Thyroid gland (tissue), 4 donors: ENCODE results near the gene GFOD1. TPM values are rescaled to one million over a fixed set of nuclear protein-coding genes. Genes with fewer than 3 reads are reported as not detected.

Experiments used
- DNase-seq, 2 donors: peaks; one replicate each; pipeline ENCODE4 v3.0.0-alpha.2; 2019
- H3K27ac ChIP-seq, 3 donors: fragments of 200-600 bp; sonication (generic); 1 replicate in 2 of 3; 2 replicates in 1 of 3; pipeline ENCODE4 v1.5.1; 2016 to 2019; ENCODE audit warnings: mild to moderate bottlenecking in 1 of 3, moderate library complexity in 1 of 3
- H3K27me3 ChIP-seq: fragments of 200-600 bp; sonication (generic); one replicate; pipeline ENCODE4 v1.5.1; 2019
- H3K36me3 ChIP-seq, 2 donors: fragments of 200-600 bp; sonication (generic); one replicate each; pipeline ENCODE4 v1.5.1; 2016 to 2019
- H3K4me1 ChIP-seq, 2 donors: fragments of 200-600 bp; sonication (generic); one replicate each; pipeline ENCODE4 v1.5.1; 2017 to 2019
- H3K4me3 ChIP-seq, 3 donors: fragments of 200-600 bp; sonication (generic); replicated peaks in 1 of 3; 1 replicate in 2 of 3; 2 replicates in 1 of 3; pipeline ENCODE4 v1.5.1; 2016; ENCODE audit warnings: mild to moderate bottlenecking in 1 of 3
- H3K9me3 ChIP-seq: fragments of 200-600 bp; sonication (generic); one replicate; pipeline ENCODE4 v1.5.1; 2017
- POLR2A ChIP-seq, 2 donors: fragments of 450-650 bp; IDR thresholded peaks; one replicate each; pipeline ENCODE4 v1.6.1; 2017; ENCODE audit warnings: antibody characterized with exemption in 2 of 2, mild to moderate bottlenecking in 2 of 2, moderate library complexity in 1 of 2
- WGBS, 2 donors: methylation state at CpG; one replicate each; pipeline ENCODE4 v1.1.5; 2017; 5-methylcytosine and 5-hydroxymethylcytosine counted together
- intact Hi-C: fragments of 100-400 bp; cut with DNase I; formaldehyde crosslinking; loops from one replicate; pipeline ENCODE4 v1.15.1; 2023
- total RNA-seq, 4 donors: library from RNA; depleted of rRNA; stranded (reverse); fragments of >200 nt; gene quantifications; one replicate each; pipeline ENCODE4 v1.2.3, GENCODE V29; 2016
- TF ChIP-seq, protein P1 (sequence below), 6 experiments: fragments of 200-600 bp in 3 of 6; fragments of 450-650 bp in 3 of 6; sonication (generic) in 3 of 6; IDR thresholded peaks; one replicate each; pipeline ENCODE4 v1.5.1; 2016 to 2019; ENCODE audit warnings: antibody characterized with exemption in 6 of 6, mild to moderate bottlenecking in 2 of 6, inconsistent platforms in 1 of 6, moderate library complexity in 1 of 6

The GFOD1 gene
- total RNA-seq, 4 donors from 2014 or later: 4.2 to 18.4 (median 8.5) TPM

- DNase-seq: peak in 1 of 2 donors; percentile 27
- Histone ChIP-seq H3K4me1 (peaks cover 16 to 35% of the 10 kb centered on the region in 2 donors), H3K9me3 (no peaks in the 10 kb centered on the region), H3K4me3 (no peak overlapping the region), H3K36me3 (no peaks in the 10 kb centered on the region), H3K27me3 (no peaks in the 10 kb centered on the region), H3K27ac (peak overlapping the region in 2 of 3 donors; percentile 31 to 48)
- TF ChIP-seq, protein P1, sequence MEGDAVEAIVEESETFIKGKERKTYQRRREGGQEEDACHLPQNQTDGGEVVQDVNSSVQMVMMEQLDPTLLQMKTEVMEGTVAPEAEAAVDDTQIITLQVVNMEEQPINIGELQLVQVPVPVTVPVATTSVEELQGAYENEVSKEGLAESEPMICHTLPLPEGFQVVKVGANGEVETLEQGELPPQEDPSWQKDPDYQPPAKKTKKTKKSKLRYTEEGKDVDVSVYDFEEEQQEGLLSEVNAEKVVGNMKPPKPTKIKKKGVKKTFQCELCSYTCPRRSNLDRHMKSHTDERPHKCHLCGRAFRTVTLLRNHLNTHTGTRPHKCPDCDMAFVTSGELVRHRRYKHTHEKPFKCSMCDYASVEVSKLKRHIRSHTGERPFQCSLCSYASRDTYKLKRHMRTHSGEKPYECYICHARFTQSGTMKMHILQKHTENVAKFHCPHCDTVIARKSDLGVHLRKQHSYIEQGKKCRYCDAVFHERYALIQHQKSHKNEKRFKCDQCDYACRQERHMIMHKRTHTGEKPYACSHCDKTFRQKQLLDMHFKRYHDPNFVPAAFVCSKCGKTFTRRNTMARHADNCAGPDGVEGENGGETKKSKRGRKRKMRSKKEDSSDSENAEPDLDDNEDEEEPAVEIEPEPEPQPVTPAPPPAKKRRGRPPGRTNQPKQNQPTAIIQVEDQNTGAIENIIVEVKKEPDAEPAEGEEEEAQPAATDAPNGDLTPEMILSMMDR (IDR thresholded peaks at IDR 0.05): no peak
- no peak for TF ChIP-seq POLR2A (IDR thresholded peaks at IDR 0.05)
- 72 to 74% methylated on average over 3 of the region's 3 CpGs for WGBS, 2 donors
- intact Hi-C loops: no loop called here
Observed at GRCh38 chr6:13413466-13413862, 73.9 kb downstream of the GFOD1 start.

DNA sequence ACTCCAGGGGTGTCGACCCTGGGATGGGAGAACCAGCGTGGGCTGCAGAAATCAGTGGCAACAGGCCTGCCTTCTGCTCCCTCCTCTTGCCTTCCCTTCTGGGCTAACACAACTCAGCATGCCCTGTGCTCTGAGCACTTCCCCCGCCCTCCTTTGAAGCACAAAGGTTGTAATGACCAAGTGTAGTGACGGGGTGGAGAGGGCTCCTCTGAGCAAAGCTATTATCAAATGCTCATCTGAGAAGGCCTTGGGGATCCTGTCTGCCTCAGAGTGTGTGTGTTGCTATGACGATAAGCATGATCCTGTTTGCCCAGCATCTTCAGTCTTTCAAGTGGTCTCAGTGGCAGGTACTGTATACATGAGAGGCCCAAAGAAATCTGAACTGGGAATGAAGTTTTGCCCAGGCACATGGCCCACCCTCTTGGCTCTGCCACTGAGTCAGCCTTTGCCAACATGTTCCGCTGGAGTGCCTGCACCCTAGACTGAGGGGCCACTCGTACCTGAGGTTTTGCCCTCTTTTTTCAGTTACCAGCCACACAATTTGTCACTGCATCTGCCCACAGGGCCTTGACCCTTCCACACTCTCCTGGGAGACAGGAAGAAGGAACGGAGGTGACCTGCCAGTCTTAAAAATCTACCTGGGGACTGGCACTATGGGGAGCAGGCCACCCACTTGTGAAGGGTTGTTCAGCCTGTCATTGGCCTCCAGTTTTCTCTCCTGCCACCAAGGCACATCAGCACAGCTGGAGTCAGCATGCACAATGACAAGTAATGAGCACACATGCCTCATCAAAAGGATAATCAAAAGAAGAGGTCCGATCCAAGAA lies 74.5 kb downstream of the GFOD1 start:
- Histone ChIP-seq H3K27me3 (no peaks in the 10 kb centered on the region), H3K4me1 (peaks cover 15 to 35% of the 10 kb centered on the region in 2 donors), H3K36me3 (no peaks in the 10 kb centered on the region), H3K27ac (peak overlapping the region in 1 of 3 donors; percentile 31), H3K9me3 (no peaks in the 10 kb centered on the region), H3K4me3 (no peak overlapping the region)
- no peak for DNase-seq
- TF ChIP-seq, protein P1 (IDR thresholded peaks at IDR 0.05): no peak
- no peak for TF ChIP-seq POLR2A (IDR thresholded peaks at IDR 0.05)
- WGBS, 2 donors: 81 to 83% methylated on average over 9 of the region's 9 CpGs
- intact Hi-C loops: no loop called here

GRCh38 chr6:13412211-13412610 lies 75.2 kb downstream of the GFOD1 start:
- Histone ChIP-seq H3K4me1 (peaks cover 15 to 35% of the 10 kb centered on the region in 2 donors), H3K27me3 (no peaks in the 10 kb centered on the region), H3K27ac (no peak overlapping the region), H3K36me3 (no peaks in the 10 kb centered on the region), H3K4me3 (no peak overlapping the region), H3K9me3 (no peaks in the 10 kb centered on the region)
- intact Hi-C loops: no loop called here
- no peak for DNase-seq
- 92 to 98% methylated on average over 5 of the region's 5 CpGs for WGBS, 2 donors
- TF ChIP-seq, protein P1 (IDR thresholded peaks at IDR 0.05): no peak
- no peak for TF ChIP-seq POLR2A (IDR thresholded peaks at IDR 0.05)

DNA sequence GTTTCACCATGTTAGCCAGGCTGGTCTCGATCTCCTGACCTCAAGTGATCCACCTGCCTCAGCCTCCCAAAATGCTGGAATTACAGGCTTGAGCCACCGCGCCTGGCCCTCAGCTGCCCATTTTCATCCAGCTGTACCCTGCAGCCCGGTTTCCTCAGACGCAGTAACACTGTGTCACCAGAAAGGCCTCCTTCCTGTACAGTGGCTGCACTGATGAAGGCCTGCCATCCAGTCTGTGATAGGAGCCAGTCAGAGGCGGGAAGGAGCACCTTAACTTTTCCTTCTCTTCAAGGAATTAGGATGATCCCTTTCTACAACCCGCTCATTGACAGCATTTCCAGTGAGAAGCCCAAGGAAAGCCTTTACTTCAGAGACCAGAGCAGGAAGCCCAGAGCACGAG lies 75.9 kb downstream of the GFOD1 start:
- H3K4me3 ChIP-seq: no peak overlapping the region
- no peak for DNase-seq
- WGBS, 2 donors: 94 to 95% methylated on average over 8 of the region's 8 CpGs
- TF ChIP-seq, protein P1 (IDR thresholded peaks at IDR 0.05): no peak
- no peak for TF ChIP-seq POLR2A (IDR thresholded peaks at IDR 0.05)
- peaks cover 20 to 39% of the 10 kb centered on the region in 2 donors for H3K4me1 ChIP-seq
- no peak overlapping the region for H3K27ac ChIP-seq
- no peaks in the 10 kb centered on the region for H3K9me3 ChIP-seq
- no peaks in the 10 kb centered on the region for H3K27me3 ChIP-seq
- no peaks in the 10 kb centered on the region for H3K36me3 ChIP-seq
- intact Hi-C loops: no loop called here

GRCh38 chr6:13409991-13410390 lies 77.4 kb downstream of the GFOD1 start:
- 92% methylated on average over 2 of the region's 2 CpGs for WGBS, 2 donors
- TF ChIP-seq, protein P1 (IDR thresholded peaks at IDR 0.05): no peak
- no peak for TF ChIP-seq POLR2A (IDR thresholded peaks at IDR 0.05)
- H3K27me3 ChIP-seq: no peaks in the 10 kb centered on the region
- DNase-seq: no peak
- peaks cover 20 to 41% of the 10 kb centered on the region in 2 donors for H3K4me1 ChIP-seq
- H3K36me3 ChIP-seq: no peaks in the 10 kb centered on the region
- H3K4me3 ChIP-seq: no peak overlapping the region
- no peaks in the 10 kb centered on the region for H3K9me3 ChIP-seq
- H3K27ac ChIP-seq: no peak overlapping the region
- intact Hi-C loops: no loop called here
